Epidermal melanocyte (primary cell): Measurements from ENCODE around the gene HPS6.
"Not testable (repeated sequence)": the region's sequence is repeated elsewhere in the genome, so short reads cannot be mapped to it uniquely, and the experiment has no call there.

ENCODE experiments used
- DNase-seq: peaks from one replicate; pipeline ENCODE4 v3.0.0; 2011; ENCODE audit warnings: low spot score; ENCODE audit not compliant: insufficient read length

HPS6 gene

DNA sequence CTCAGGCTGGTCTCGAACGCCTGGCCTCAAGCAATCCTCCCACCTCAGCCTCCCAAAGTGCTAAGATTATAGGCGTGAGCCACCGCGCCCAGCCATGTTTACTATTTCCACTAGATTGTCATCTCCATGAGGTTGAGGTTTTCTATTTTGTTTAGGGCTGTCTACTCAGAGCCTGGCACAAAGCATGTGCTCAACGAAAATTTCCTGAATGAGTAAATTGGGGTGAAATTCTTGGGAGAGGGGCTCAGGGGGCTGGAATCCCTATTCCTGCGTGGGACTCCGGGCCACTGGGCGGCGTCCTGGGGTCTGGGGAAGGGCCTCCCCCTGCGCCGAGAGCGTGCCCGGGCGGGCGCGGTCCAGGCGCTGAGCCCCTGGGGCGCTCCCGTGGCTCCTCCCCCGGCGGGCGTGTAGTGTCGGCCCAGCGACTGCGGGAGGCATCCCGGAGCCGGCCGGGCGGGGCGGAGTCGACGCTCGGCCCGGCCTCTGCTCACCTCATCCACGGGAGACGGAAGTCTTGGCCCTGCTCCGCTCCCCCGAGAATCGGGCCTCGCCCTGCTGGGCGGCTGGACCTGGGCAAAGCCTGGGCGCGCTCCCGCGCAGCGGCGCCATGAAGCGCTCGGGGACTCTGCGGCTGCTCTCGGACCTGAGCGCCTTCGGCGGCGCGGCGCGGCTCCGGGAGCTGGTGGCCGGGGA, at the start of gene HPS6:
Gene HPS6, plus strand, starts transcription at position 482 of the 693 bp plus-strand sequence. Its CDS starts 126 bp downstream, at position 608.
- peak; percentile 95 for DNase-seq

GRCh38 chr10:102016416-102016815, 48.7 kb upstream of the HPS6 start:
- DNase-seq, result no peak

DNA sequence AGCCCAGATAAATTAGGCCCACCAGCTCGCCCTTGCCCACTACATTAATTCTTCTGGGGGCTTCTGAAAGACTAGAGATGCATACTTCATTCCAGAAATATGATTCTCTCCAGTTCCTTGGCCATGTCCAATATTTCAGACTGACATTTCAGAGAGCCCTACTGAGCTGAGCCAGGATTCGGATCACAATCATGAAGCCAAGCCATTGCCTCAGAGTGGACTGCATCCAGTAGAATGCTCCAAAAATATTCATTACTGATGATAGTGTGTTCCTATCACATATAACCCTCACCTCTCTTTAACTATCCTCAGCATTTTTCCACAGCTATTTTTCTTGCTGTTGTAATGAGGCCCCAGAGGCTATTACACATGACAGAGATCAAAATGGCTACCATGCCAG, 47.9 kb upstream of the HPS6 start:
- no peak for DNase-seq

DNA sequence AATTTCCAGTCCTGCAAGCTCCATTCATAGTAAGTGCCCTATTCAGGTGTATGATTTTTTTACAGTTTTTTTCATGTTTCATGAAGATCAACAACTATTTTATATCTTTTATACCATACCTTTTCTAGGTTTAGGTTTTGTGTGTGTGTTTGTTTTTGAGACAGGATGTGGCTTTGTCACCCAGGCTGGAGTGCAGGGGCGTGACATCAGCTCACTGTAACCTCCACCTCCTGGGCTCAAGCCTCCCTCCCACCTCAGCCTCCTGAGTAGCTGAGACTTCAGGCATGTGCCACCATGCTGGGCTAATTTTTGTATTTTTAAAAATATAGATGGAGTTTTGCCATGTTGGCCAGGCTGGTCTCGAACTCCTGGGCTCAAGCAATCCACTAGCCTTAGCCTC, 44.2 kb upstream of the HPS6 start:
- DNase-seq, result no peak

DNA sequence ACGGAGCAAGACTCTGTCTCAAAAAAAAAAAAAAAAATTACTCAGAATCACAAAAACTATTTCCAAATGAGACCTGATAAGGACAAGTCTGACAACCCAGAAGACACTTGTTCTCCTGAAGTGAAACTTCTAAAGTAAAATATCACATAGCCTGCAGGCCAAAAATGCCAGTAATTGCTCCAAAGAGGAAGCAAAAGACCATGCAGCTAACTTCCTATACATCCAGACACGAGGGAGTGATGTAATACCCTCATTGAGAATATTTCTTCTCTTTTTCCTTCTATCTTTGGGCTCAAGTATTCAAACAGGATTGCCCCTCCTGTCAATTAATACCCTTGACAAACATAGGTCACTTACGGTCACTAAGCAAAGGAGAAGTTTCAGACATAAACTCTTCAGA, 40.4 kb upstream of the HPS6 start:
- DNase-seq, result no peak

DNA sequence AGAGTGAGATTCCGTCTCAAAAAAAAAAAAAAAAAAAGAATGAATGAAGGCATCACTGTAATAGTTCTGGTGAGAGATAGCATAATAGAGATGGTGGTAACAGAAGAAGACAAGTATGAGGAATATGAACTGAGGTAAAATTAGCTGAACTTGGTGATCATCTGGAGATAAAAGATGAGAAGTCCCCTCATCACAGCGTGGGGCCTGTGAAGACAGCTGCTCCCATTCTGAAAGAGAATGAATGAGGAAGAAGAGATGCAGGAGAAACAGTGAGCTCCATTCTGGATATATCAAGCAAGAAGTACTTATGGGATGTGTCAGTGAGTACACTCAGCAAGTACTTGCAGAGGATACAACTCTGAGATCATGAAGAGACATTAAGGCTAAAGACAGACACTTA, 37.9 kb upstream of the HPS6 start:
- DNase-seq, result no peak

DNA sequence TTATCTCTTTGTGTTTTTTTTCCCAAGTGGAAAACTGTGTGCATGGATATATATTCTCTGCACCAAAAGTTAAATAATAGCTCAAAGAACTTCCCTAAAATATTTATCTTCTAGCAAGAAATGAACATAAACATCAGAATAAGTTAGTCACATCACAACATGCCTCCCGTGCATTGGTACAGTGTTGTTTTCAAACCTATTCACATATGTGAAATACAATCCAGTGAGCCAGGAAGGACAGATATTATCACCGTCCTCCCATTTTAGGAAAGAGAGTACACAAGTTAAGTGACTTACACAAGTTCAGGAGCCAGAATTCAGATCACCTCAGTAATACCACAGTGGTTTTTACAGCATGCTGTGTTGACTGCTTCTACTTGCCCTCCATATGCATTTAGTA, 31.4 kb upstream of the HPS6 start:
- DNase-seq, result no peak

- DNase-seq, result not testable (repeated sequence)
Measured at GRCh38 chr10:102035807-102036206, 29.3 kb upstream of the HPS6 start.

GRCh38 chr10:102038410-102038809, 26.7 kb upstream of the HPS6 start:
- DNase-seq, result no peak

DNA sequence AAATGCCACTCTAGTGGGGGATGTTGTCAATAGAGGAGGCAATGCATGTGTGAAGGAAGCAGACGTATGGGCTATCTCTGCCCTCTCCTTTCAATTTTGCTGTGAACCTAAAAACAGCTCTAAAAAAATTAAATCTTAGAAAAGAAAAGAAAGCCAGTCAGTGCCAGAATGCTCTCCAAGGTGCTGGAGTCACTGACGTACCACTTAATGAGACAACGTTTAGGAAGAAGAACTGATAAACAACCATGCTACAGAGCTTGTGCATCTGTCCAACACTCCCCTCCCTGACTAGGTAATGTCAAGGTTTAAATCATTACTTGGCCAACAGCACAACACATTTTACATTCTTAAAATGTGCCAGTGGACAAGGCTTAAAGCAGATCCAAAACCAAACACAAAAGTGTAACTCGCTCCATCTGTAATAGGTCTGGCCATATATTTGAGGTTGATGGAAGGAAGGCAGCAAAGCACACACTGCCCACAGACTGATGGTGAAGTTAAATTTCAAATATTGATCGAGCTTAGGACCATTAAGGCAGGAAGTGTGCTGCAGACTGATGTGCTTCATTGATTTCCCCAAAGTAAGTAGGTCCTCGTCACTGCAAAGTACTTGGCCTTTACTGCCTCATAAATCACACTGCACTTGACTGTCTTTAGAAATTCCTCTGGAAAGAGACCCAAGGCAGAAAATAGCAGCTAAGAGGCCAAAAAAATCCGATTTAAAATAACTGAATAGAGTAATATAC, 24.7 kb upstream of the HPS6 start:
- DNase-seq, result no peak

DNA sequence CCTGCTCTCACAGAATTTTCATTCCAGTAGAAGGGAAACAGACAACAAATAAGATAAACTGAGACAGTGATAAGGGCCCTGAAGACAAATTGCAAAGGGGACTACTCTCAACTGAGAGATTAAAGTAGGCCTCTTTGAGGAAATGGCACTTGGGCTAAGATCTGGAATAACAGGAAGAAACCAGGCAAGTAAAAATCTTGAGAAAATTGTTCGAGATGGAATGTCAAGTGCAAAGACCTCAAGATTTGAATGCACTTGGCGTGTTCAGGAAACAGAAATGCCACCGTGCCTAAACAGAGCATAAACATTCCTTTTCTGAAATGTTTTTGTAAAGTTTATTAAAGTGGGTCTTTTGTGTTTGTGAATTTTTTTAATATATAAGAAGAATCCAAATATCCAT, 19.9 kb upstream of the HPS6 start:
- no peak for DNase-seq

DNA sequence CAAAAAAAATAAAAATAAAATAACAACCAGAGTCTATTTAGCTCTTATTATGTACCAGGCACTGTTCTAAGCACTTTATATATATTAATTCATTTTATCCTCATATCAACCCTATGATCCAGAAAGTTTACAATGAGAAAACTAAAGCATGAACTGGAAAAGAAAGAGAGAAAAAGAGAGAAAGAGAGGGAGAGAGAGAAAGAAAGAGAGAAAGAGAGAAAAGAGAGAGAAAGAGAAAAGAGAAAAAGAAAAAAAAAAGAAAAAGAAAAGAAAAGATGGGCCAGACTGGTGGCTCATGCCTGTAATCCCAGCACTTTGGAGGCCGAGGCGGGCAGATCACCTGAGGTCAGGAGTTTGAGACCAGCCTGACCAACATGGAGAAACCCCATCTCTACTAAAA, 19.1 kb upstream of the HPS6 start:
- no peak for DNase-seq

- not testable (repeated sequence) for DNase-seq
Measured at GRCh38 chr10:102054881-102055646, 10.1 kb upstream of the HPS6 start.

DNA sequence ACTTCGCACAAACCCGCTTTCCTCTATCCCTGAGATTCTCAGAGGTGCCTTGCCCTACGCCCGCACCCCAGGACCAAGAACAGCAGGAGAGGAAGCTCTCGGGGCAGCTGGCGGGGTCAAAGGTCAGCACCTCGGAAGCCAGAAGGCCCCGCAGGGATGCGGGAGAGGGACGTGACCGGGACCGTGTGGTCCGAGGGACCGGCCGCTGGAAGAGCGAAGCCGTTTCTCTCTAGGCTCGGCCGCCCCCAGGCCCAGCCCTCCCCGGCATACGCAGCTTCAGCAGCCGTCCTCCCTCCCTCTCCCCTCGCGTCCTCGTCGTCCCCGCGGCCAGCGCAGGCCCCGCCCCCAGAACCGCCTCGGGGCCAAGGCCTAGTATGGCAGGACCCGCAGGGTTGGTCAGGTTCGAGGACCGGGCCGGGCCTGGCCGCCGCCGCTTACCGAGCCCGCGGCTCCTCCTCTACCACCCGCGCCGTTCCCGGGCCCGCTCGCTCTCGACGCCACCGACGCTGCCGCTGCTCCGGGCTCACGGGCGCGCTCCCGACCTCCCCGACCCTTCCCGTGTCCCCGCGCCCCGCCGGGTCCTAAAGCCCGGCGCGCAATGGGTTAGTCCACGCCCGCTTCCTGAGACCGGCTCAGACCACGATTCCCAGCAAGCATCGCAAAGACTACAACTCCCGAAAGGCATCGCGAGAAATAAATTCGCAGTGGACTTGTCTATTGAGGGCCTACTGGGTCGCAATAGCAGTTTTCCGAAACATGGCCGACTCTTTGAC, 9.3 kb upstream of the HPS6 start, which contains the start of gene ARMH3:
Gene ARMH3, minus strand, starts transcription at position 527 of the 773 bp plus-strand sequence. CDS start 16,059 bp downstream, outside the sequence.
- peak; percentile 98 for DNase-seq

GRCh38 chr10:102059987-102060386, 5.2 kb upstream of the HPS6 start:
- no peak for DNase-seq

DNA sequence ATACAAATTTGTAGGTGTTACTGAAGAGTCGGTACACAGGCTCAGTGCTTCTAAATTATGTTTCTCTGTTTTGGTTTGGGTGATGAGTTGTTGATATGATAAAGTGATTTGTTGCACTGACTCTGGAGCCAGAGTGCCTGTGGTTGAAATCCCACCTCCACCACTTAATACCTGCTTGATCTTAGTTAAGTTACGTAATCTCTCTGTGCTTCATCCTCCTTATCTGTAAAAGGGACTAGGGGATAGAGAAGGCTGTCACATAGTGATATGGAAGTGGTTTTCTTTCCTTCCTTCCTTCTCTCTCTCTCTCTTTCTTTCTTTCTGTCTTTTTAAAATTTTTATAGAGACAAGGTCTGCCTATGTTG, 664 bp upstream of the HPS6 start:
- DNase-seq, result no peak

- no peak for DNase-seq
Measured at GRCh38 chr10:102065561-102066398, 631 bp downstream of the HPS6 start.

- DNase-seq, result no peak
Measured at GRCh38 chr10:102066399-102067088, 1.4 kb downstream of the HPS6 start.

GRCh38 chr10:102067091-102067916, 2.2 kb downstream of the HPS6 start:
- no peak for DNase-seq
